HG03442 (cell line): ENCODE measurements around the gene TMC2.
A peak's percentile ranks its signal among the peaks of the same experiment; 100 is the strongest.
"Not testable (repeated sequence)": the region's sequence is repeated elsewhere in the genome, so short reads cannot be mapped to it uniquely, and the experiment has no call there.

Source experiments
- ATAC-seq: cut with Tn5 transposase; IDR thresholded peaks from one replicate; pipeline ENCODE4 v1.9.1; 2021; ENCODE audit warnings: mild to moderate bottlenecking, moderate library complexity; ENCODE audit not compliant: unreplicated experiment

Gene TMC2

DNA sequence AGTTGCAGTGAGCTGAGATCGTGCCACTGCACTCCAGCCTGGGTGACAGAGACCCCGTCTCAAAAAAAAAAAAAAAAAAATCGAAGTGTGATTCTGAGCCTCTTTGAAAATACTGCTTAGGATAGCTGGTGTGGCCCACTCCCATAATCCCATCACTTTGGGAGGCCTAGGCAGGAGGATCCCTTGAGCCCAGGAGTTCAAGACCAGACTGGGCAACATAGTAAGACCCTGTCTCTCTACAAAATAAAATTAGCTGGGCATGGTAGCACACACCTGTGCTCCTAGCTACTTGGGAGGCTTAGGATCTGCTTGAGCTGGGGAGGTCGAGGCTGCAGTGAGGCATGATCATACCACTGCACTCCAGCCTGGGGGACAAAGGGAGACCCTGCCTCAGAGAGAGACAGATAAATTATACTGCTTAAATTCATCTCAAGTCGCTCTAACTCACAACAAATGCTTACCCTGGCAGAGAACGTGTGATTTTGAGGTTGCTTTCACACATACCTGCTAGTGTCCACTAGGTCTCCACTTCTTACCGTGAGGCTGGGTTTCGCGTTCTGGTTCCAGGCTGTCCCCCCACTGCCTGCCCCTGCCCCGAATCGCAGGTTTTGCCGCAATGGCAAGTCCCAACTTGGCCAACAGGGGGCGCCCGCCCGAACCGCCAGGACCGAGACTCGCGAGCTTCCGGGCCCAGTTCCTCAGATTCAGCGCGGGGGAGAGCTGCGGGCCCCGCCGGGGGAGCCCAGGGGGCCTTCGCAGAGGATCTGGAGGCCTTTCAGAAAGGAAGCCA is 12.3 kb upstream of the TMC2 start:
- peak; percentile 76 for ATAC-seq

DNA sequence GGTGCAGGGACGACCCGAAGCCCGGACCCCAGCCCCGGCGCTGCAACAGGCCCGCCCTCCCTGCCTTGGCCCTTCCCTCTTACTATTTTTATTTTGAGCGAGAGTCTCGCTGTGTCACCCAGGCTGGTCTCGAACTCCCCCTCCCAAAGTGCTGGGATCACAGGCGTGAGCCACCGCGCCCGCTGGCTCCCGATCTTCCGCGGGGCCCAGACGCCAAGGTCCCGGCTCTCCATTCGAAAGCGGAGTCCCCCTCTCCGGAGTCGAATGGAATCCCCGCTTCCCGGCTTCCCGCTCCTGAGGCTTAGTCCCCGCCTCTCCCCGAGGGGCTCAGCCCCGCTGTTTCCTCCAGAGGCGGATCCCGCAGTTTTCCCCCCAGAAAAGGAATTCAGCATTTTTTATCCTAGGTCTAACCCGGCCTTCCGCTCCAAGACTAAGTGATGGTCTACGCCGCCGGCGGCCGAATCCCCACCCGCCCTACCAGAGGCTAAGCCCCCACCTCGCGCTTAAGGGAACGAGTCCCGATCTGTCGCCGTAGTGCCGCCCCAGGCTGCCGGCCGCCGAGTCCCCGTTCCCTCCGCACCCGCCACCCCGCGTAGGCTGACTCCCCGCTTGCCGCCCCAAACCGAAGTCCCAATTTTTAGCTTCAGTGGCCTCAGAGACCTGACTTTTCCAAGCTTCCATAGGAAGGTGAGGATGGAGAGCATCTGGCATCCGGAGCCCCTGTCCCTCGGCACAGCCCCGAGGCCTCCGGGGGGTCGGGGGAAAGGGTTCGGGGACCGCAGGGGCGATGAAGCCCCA is 11.5 kb upstream of the TMC2 start:
- ATAC-seq, result peak; percentile 33

DNA sequence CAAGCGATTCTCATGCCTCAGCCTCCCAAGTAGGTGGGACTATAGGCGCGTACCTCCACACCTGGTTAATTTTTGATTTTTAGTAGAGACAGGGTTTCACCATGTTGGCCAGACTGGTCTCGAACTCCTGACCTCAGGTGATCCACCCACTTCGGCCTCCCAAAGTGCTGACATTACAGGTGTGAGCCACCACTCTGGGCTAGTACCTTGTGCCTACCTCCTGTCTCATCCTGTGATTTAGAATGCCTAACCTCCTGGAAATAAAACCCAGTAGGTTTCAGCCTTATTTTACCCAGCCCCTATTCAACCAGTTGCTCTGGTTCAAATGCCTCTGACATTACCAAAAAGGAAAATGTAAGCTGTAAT is 10.2 kb upstream of the TMC2 start:
- ATAC-seq, result not testable (repeated sequence)

DNA sequence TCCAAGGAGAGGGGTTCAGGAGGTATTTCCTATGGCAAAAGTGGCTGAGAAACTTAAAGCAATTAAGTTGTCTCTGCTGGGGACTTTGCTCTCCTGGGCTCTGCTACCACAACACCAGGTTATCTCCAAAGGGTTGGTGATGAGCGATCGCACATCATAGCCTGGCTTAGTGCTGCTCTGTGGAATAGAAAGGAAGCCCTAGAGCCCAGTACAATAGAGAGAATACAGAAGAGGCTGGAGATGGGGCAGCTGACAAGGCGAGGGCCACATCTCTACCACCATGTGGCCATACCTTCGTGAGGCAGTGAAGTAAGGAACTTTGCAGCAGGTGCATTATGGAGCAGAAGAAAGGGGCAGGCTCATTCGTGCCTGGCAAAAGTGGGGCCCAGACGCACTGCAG is 8.6 kb upstream of the TMC2 start:
- ATAC-seq, result no peak

DNA sequence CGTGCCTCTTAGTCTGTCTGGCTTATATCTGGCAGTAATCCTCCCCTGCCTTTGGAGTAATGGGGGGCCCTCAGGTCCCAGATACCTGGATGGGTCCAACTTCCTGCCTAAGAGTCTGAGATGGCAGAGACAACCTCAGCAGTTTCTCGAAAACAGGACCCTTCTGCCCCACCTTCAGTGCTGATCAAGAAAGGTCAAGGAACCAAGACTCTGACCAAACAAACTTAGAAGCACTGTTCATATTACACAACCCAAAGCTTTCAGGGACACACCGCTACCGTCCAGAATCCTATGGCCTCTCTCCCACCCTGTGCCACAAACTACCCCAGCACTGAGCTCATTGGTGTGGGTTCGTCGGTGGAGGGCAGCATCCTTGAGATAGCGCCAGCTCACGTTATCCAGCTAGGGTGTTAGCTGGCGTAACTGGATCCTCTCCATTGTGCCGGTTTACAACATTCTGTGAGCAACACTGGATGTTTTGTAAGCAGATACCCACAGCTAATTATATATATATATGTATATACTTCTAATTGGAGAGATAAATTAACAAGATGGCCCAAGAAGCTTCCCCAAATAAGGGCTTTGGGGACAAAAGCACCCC is 7.6 kb upstream of the TMC2 start:
- ATAC-seq, result no peak

DNA sequence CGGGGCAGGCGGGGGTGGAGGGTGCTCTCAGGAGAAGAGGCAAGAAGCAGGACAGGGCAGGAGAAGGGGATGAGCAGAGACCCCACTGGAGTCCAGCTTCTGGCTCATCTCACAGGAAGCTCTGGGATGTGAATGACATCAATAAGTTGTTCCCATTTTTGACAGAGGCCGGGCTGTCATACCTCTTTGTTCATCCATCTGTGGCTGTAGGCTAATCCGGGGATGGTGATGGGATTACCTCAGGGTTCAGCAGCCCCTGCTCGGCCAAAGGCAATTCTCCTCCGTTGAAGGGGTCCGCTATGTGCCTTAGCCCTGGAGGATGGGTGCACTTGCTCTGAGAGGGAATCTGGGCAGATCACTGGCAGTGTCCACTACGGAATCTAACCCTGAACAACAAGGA is 3.3 kb upstream of the TMC2 start:
- ATAC-seq, result no peak

DNA sequence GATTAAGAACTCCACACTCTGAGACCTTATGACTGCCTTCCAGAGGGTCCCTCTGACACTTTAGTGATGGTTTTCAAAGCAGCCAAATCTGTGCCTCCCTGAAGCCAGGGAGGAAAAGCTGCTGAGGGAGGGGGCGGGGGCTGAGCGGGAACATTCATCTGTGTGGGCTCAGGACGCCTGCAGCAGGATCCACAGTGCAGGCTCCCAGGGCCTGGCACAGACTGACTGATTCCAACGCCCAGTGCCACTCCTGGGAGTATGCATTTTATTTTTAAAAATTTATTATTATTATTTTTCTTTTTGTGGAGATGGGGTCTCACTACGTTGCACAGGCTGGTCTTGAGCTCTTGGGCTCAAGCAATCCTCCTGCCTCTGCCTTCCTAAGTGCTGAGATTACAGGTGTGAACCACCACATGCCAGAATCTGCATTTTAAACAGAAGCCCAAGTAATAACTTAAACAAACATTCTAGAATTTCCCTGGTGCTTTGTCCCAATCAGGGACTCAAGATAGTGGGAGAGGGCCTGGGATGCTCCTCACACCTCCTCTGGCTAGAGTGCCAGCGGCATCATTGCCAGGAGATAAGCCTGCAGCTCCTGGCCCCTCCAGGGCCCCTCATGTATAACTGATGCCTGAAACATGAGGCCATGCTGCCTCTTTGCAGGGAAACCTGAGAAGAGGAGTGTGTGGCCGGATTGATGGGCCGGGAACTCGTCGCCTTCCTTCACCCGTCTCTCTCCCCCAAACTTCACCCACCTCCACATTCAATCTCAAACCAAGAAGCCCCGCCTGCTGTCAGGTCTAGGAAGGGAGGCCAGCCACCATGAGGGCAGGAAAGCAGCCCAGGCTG is 438 bp upstream of the TMC2 start:
- no peak for ATAC-seq

DNA sequence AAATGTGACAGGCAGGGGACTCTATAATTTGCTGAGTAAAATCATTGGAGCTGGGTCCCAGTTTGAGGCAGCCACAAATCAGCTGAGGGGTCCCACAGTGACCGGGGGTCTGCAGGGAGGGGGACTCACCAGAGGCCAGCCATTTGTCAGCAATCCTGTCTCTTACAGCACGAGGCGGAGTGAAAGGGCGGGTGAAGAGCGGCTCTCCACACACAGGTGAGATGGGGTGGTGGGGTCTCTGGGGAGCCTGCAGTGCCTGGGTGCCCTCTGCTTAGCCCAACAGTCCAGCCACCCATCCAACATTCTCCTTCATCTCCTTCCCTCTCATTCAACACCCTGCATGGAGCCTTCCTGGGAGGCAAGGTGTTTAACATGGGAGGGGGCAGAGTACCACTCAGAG is 728 bp downstream of the TMC2 start:
- no peak for ATAC-seq

DNA sequence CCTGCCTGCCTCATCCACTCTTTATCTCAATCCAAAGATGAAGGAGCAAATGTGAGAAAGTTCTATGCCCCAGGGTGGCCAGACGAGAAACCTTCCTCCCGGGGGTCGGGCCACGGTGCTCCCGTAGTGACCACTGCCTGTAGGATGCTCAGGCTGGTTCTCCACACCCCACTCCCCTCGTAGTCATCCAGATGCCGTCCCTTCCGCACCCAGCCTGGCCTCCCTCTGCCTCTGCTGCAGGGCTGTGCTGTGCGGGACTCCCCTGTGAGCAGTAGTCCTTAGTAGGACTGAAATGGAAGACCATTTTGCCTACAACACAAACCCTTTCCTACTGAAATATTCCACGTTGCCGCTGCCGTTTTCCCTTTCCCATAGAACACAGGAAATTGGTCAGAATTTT is 2.0 kb downstream of the TMC2 start:
- ATAC-seq, result no peak

DNA sequence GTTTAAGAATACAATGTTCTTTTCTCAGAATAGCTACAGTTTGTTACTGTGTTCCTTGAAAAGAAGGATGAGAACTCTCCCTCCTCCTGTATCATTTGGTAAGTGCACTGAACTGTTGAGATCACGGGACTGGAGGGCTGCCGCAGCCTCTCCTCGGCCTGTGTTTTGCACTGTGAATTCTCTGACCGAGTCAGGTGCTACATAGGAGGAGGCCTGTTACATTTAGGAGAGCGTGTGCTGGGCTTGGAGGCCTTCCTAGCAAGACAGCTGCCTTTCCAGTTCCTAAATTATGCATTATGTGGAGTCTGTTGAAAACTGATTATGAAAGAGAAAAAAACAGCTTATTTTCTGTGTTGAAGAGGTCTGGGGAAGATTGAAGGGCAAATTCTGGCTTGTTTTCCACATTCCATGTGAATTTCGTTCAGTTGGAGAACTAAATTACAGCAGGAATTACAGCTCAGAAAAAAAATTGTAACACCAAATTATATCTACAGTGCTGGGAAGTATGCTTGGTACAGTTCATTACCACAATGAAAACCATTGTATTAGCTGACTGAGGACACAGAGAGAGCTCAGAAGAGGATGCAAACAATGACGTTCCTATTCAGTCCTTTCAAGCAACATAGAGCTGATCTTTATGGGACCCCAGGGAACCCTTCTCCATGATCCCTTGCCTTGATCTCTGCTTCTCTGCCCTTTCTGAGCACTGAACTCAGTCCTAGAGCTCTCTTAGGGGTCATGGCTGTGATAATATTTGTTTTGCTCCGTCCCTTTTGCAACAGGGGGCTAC is 2.8 kb downstream of the TMC2 start:
- ATAC-seq, result no peak

DNA sequence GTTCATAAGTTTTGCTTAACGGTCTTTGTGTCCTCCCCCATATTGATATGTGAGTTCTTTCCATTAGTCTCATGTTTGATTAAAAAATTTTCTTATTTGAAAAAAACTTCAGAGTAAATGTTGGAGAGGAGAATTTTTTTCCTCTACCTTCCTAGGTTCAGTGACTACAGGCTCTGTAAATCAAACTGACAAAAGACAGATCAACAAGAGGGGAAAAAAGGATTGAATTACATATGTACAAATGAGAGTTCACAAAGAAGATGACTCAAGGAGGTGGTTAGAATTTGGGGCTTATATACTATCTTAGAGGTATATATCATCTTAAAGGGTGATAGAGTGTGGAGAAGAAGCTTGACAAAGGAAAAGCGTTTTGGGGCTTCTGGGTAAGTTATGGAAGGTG is 5.6 kb downstream of the TMC2 start:
- no peak for ATAC-seq

DNA sequence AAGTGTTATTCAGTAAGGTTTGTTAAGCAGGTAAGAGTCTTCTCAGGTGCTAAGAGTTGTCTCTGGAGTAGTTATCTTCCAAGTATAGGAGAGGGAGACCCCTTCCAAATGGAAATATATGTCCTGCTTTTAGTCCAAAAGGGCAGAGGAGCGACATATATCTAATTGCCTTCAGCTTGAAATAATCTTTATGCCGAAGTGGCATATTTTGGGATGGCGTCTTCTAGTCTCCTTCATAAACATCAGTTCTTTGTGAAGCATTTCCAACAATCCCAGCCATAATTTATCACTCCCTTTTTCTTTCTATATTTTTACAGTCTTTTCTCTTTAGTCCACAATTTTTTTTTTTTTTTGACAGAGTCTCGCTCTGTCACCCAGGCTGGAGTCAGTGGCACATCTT is 6.0 kb downstream of the TMC2 start:
- ATAC-seq, result no peak

DNA sequence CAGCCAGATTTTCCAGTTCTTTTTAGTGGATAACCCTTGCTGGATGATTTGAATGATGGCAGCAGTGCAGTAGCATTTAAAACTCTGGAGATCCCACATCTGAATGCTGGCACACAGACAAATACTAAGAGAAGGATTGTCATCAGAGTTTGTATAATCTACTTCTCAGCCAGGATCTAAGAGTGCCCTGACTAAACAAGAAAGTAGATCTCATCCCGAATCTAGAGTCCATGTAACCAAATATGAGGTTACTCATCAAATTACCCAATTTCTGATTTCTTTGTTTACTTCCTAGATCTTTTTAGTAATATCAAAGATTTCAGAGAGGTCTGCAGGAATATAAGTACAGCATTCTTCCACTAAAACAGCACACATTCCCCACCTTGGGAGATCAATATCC is 7.8 kb downstream of the TMC2 start:
- no peak for ATAC-seq

DNA sequence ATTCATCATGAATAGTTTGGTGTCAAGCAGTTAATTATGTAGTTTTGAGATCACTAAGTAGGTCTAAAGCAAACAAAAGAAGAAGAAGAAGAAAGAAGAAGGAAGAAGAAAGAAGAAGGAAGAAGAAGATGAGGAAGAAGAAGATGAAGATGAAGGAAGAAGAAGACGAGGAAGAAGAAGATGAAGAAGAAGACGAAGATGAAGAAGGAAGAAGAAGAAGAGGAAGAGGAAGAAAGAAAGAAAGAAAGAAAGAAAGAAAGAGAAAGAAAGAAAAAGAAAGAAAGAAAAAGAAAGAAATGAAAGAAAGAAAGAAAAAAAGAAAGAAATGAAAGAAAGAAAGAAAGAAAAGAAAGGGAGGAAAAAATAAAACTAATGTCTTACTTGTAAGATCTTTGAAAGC is 9.2 kb downstream of the TMC2 start:
- ATAC-seq, result no peak

DNA sequence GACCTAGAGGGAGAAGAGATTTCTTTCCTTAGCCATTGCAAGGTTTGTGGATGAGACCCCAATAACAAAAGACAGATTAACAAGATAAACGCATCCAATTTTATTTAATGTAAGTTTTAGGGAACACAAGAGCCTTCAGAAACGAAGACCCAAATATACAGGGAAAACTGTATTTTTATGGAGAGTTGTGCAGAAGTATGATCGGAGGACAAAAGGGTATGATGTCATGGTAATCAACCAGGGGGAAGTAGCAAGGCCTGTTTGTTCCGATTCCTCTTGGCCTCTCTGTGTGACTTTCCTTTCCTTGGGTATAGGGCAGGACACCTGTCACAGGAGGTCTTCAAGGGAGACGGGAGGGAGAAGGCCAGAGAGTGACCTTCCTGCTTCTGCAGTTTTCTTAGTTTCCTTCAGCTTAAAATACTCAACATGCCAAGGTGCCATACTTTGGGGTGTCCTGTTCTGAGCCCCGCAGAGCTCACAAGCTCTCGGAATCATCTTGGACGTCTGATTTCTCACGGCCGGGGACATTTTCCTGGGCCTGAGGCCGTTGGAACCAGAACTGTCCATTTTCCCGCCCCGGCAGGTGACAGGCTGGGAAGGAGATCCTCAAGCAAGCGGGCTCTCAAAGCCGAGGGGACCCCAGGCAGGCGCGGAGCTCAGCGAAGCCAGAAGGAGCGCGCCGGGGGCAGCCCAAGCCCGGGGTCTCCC is 21.7 kb downstream of the TMC2 start:
- ATAC-seq, result no peak

DNA sequence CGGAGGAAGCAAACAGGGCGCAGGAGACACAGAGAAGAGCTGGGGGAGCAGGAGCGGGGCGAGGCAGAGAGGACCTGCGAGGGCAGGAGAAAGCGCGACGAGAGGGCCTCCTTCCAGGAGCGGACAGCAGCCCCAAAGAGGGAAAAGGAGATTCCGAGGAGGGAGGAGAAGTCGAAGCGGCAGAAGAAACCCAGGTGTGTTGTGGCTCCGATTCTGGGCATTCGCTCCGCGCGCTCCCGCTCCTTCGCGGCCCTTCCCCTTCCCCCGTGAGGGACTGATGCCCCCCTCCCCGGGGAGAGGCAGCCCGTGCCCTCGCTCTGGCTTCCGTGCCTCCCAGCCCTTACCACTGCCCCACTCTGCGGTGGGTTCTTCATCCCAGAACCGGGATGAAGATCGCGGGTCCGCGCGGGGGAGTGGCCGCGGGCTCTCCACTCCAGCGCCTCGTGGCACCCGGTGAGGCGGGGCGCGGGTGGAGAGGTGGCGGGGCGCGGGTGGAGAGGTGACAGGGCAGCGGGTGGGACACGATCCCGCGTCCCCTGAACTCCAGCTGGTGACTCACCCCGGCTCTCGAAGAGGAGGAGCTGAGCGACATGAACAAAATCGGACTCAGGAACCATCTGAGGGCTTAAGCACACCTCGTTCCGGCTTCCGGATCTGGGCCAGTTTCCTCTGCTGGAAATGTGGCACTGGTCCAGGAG is 22.4 kb downstream of the TMC2 start:
- ATAC-seq, result no peak

DNA sequence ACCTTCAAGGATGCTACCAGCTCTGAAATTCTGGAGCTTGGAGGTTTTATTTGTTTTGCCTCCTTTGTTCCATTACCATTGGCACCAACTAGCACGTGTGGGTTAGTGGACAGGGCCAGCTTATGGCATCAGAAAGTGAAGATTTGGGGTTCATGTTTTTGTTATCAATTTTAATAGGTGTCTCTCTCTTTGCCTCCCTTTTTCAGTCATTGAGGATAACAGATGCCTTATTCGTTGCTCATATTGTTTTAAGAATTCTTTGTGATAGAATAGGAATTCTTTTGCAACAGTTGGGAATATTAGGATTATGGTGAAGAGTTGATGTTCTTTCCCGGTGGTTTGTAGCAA is 22.9 kb downstream of the TMC2 start:
- no peak for ATAC-seq

DNA sequence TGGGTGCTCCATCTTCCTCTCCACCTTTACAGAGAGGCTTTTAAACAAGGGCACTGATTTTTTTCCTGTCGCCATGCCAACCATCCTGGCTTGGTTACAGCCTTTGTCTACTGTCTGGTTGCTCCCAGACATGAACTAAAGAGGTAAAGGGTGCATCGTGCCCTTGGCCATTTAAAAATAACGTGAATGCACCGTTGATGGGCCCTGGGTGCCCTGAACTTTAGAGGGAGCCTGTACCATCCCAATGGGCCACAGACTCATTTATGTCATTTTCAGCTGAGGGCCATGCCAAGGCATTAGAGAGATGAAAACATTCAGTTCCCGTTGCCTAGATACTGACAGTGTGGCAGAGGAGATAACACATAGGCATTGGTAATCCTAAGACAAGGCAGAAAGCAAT is 23.3 kb downstream of the TMC2 start:
- no peak for ATAC-seq

DNA sequence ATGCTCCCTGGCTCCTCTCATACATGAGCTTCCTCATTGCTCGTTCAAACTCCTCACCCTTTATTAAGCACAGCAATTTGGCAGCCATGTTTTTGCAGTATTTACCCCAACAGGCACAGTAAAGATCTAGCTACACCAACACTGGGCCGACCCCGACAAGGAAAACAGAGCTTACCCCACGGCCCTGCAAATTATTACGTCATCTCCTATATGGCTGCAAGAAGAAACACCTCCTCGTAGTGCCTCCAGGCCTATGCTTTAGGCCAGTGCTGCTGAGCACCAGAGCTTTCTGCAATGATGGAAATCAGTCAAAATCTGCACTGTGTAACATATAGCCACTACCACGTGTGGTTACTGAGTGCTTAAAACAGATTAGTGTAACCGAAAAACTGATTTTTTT is 26.7 kb downstream of the TMC2 start:
- no peak for ATAC-seq
